Measurements from ENCODE around the gene THAP6.

THAP6 gene

GRCh38 chr4:75494563-75494962 lies 19.7 kb upstream of the THAP6 start:
- H3K4me3 ChIP-seq (ENCODE audit: low read depth, low read length): no peak overlapping the region
- DNase-seq (ENCODE audit: low read depth): peak; percentile 81
- TF ChIP-seq, protein P1, sequence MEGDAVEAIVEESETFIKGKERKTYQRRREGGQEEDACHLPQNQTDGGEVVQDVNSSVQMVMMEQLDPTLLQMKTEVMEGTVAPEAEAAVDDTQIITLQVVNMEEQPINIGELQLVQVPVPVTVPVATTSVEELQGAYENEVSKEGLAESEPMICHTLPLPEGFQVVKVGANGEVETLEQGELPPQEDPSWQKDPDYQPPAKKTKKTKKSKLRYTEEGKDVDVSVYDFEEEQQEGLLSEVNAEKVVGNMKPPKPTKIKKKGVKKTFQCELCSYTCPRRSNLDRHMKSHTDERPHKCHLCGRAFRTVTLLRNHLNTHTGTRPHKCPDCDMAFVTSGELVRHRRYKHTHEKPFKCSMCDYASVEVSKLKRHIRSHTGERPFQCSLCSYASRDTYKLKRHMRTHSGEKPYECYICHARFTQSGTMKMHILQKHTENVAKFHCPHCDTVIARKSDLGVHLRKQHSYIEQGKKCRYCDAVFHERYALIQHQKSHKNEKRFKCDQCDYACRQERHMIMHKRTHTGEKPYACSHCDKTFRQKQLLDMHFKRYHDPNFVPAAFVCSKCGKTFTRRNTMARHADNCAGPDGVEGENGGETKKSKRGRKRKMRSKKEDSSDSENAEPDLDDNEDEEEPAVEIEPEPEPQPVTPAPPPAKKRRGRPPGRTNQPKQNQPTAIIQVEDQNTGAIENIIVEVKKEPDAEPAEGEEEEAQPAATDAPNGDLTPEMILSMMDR (conservative IDR thresholded peaks at IDR 0.05; ENCODE audit: low read depth, low read length): no peak

DNA sequence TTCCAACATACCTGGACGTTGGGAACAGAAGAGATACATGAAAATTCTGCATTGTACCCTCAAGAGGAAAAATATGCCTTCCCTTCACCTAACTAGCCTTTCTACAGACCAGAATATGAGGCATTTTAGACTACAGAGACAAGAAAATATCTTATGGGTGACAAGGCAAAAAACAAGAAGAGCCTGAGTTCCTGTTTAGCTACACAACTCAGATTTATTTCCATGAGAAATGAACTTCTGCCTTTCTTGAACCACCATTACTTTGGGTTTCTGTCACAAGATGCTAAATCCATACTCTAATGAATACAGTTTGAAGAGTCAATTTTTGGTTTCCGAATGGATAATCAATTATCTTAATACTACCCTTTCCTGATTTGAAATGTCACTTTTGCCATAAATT lies 18.8 kb upstream of the THAP6 start:
- TF ChIP-seq, protein P1 (conservative IDR thresholded peaks at IDR 0.05; ENCODE audit: low read depth, low read length): no peak
- no peak overlapping the region for H3K4me3 ChIP-seq (ENCODE audit: low read depth, low read length)
- DNase-seq (ENCODE audit: low read depth): no peak

DNA sequence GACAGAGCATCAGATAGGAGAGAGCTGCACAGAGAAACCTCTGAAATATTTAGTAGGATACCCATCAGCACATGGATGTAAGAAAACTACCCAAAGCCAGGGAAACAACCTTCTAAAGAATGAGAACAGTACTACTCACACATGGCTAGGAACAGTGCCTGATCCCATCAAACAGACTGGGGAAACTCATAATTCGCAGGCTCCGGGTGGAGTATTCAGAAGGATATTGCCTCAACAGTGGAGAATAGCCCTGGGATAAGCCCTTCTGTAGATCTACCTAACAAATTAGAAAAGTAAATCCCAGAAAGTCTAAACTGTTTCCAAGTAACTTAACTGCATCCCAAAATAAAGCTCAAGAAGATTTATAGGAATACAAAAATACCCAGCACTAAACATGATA lies 17.9 kb upstream of the THAP6 start:
- H3K4me3 ChIP-seq (ENCODE audit: low read depth, low read length): no peak overlapping the region
- DNase-seq (ENCODE audit: low read depth): no peak
- TF ChIP-seq, protein P1 (conservative IDR thresholded peaks at IDR 0.05; ENCODE audit: low read depth, low read length): no peak

DNA sequence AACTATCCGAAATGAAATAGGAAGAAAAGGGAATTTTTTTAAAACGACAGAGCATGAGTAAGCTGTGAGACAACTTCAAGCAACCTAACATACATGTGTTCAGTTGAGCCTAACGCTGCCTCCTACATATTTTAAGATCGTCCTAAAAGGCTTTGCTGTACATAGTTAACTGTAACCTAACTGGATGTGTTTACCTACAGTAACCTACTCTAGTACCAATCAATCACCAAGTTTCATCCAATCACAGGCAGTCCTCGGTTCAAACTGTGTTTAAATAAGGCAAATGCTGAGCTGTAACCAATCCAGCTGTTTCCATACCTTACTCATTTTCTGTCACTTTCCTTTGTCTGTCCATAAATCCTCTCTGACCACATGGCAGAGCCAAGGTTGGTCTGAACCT lies 17.1 kb upstream of the THAP6 start:
- no peak overlapping the region for H3K4me3 ChIP-seq (ENCODE audit: low read depth, low read length)
- DNase-seq (ENCODE audit: low read depth): peak; percentile 22
- TF ChIP-seq, protein P1 (conservative IDR thresholded peaks at IDR 0.05; ENCODE audit: low read depth, low read length): no peak

- DNase-seq (ENCODE audit: low read depth): no peak
- no peak overlapping the region for H3K4me3 ChIP-seq (ENCODE audit: low read depth, low read length)
- TF ChIP-seq, protein P1 (conservative IDR thresholded peaks at IDR 0.05; ENCODE audit: low read depth, low read length): no peak
Observed at GRCh38 chr4:75498041-75498440, 16.2 kb upstream of the THAP6 start.

GRCh38 chr4:75499900-75500299 lies 14.4 kb upstream of the THAP6 start:
- TF ChIP-seq, protein P1 (conservative IDR thresholded peaks at IDR 0.05; ENCODE audit: low read depth, low read length): no peak
- H3K4me3 ChIP-seq (ENCODE audit: low read depth, low read length): no peak overlapping the region
- no peak for DNase-seq (ENCODE audit: low read depth)

- no peak for DNase-seq (ENCODE audit: low read depth)
- H3K4me3 ChIP-seq (ENCODE audit: low read depth, low read length): no peak overlapping the region
- TF ChIP-seq, protein P1 (conservative IDR thresholded peaks at IDR 0.05; ENCODE audit: low read depth, low read length): no peak
Observed at GRCh38 chr4:75502671-75503070, 11.6 kb upstream of the THAP6 start.
